D721Med (cell line): ENCODE results near the gene PDE4B.

Source experiments
- DNase-seq: peaks from one replicate; pipeline ENCODE4 v3.0.0; 2011; ENCODE audit warnings: low spot score; ENCODE audit not compliant: insufficient read length
- FAIRE-seq: peaks from 2 replicates; lab custom pipeline; 2011; peaks lifted over from hg19 to GRCh38; lab: Jason Lieb, UNC
- CTCF ChIP-seq: IDR thresholded peaks from 2 replicates; pipeline ENCODE4 v1.5.1; 2012; ENCODE audit warnings: mild to moderate bottlenecking, control low read depth; ENCODE audit not compliant: insufficient read depth; ENCODE audit errors: missing control alignments

The PDE4B gene

GRCh38 chr1:65792669-65793358, at the start of gene PDE4B:
Gene PDE4B, plus strand, starts transcription at chr1:65792895.
- TF ChIP-seq CTCF: no peak
- DNase-seq: no peak
- FAIRE-seq: no peak

GRCh38 chr1:65744731-65745130, 48.0 kb upstream of the PDE4B start:
- DNase-seq (no peak), FAIRE-seq (no peak)
- TF ChIP-seq CTCF: no peak

- DNase-seq: no peak
- FAIRE-seq: no peak
- TF ChIP-seq CTCF: no peak
Observed at GRCh38 chr1:65751961-65752360, 40.7 kb upstream of the PDE4B start.

GRCh38 chr1:65756616-65757015, 36.1 kb upstream of the PDE4B start:
- TF ChIP-seq CTCF: no peak
- DNase-seq (no peak), FAIRE-seq (no peak)

GRCh38 chr1:65757531-65757930, 35.2 kb upstream of the PDE4B start:
- DNase-seq (no peak), FAIRE-seq (no peak)
- no peak for TF ChIP-seq CTCF

- FAIRE-seq (no peak), DNase-seq (no peak)
Observed at GRCh38 chr1:65758128-65758527, 34.6 kb upstream of the PDE4B start.

More at GRCh38 chr1:65758128-65758527, 34.6 kb upstream of the PDE4B start:
- TF ChIP-seq CTCF: no peak
